ENCODE data around the gene PPL.

- no peak for TF ChIP-seq CTCF (IDR thresholded peaks at IDR 0.05; ENCODE audit: borderline replicate concordance, extremely low read depth, low read length, poor library complexity, severe bottlenecking)
- no peak for TF ChIP-seq EZH2 (IDR thresholded peaks at IDR 0.05; ENCODE audit: borderline replicate concordance, low read depth, low read length, severe bottlenecking)
Observed at GRCh38 chr16:4890026-4890425, 46.9 kb downstream of the PPL start.

All from DND-41 (cell line).